Common myeloid progenitor, CD34-positive (primary cell): ENCODE data around the gene SULT4A1.

ENCODE experiments used
- CTCF ChIA-PET: fragments of 350-600 bp; sonication (Branson Sonifier 250); formaldehyde crosslinking; loops from one replicate; lab custom pipeline; 2021; ENCODE audit warnings: antibody characterized with exemption; lab: Charles Lee
- POLR2A ChIA-PET: fragments of 350-600 bp; sonication (Branson Sonifier 250); formaldehyde crosslinking; loops from one replicate; lab custom pipeline; 2021; ENCODE audit warnings: antibody characterized with exemption; lab: Charles Lee
- DNase-seq, 3 donors: peaks; one replicate each; pipeline versions ENCODE4 v3.0.0 to v3.0.0-alpha.2; 2013
- H3K27ac ChIP-seq, 2 experiments: 1 replicate in 1 of 2; 2 replicates in 1 of 2; pipeline ENCODE4 v1.7.0; 2013; ENCODE audit warnings: inconsistent platforms in 2 of 2, low read length in 2 of 2, mild to moderate bottlenecking in 2 of 2, low read depth in 1 of 2, moderate library complexity in 1 of 2; ENCODE audit not compliant: severe bottlenecking in 2 of 2, insufficient read depth in 1 of 2, poor library complexity in 1 of 2
- H3K27me3 ChIP-seq, 5 experiments: replicated peaks in 2 of 5; 1 replicate in 3 of 5; 2 replicates in 2 of 5; pipeline versions ENCODE4 v1.6.1 to v1.7.0; 2013; ENCODE audit warnings: low read length in 4 of 5, mild to moderate bottlenecking in 2 of 5, moderate library complexity in 2 of 5, inconsistent platforms in 1 of 5; ENCODE audit not compliant: insufficient read depth in 5 of 5, control insufficient read depth in 4 of 5
- H3K36me3 ChIP-seq, 4 experiments: 1 replicate in 2 of 4; 2 replicates in 2 of 4; pipeline versions ENCODE4 v1.6.1 to v1.7.0; 2013; ENCODE audit warnings: low read length in 3 of 4, control low read depth in 1 of 4, mild to moderate bottlenecking in 1 of 4; ENCODE audit not compliant: control insufficient read depth in 4 of 4, insufficient read depth in 4 of 4
- H3K4me1 ChIP-seq, 4 experiments: 1 replicate in 3 of 4; 2 replicates in 1 of 4; pipeline versions ENCODE4 v1.6.1 to v1.7.1; 2013; ENCODE audit warnings: low read length in 3 of 4, mild to moderate bottlenecking in 3 of 4, control low read depth in 1 of 4, inconsistent platforms in 1 of 4, moderate library complexity in 1 of 4; ENCODE audit not compliant: control insufficient read depth in 4 of 4, insufficient read depth in 4 of 4; ENCODE audit errors: control extremely low read depth in 1 of 4
- H3K4me3 ChIP-seq, 7 experiments: 1 replicate in 4 of 7; 2 replicates in 3 of 7; pipeline versions ENCODE4 v1.5.1 to v1.7.0; 2013; ENCODE audit warnings: mild to moderate bottlenecking in 7 of 7, low read length in 6 of 7, moderate library complexity in 6 of 7, inconsistent platforms in 2 of 7, low read depth in 2 of 7, control low read depth in 1 of 7; ENCODE audit not compliant: insufficient read depth in 4 of 7, control insufficient read depth in 1 of 7; ENCODE audit errors: extremely low read depth in 1 of 7
- H3K9me3 ChIP-seq, 5 experiments: 1 replicate in 4 of 5; 2 replicates in 1 of 5; pipeline versions ENCODE4 v1.6.1 to v1.7.1; 2013; ENCODE audit warnings: low read length in 4 of 5, mild to moderate bottlenecking in 2 of 5, inconsistent platforms in 1 of 5, low read depth in 1 of 5, moderate library complexity in 1 of 5; ENCODE audit not compliant: control insufficient read depth in 4 of 5, insufficient read depth in 2 of 5; ENCODE audit errors: control extremely low read depth in 1 of 5
- WGBS: methylation state at CpG from one replicate; pipeline ENCODE4 v1.1.5; 2013; ENCODE audit not compliant: insufficient coverage; 5-methylcytosine and 5-hydroxymethylcytosine counted together

The SULT4A1 gene

GRCh38 chr22:43828998-43829782 lies 33.1 kb downstream of the SULT4A1 start:
- DNase-seq, result no peak
- 83% methylated on average over 19 of the region's 20 CpGs for WGBS

GRCh38 chr22:43828725-43828997 lies 33.7 kb downstream of the SULT4A1 start:
- 98% methylated on average over 6 of the region's 6 CpGs for WGBS
- Histone ChIP-seq H3K4me1 (no peaks in the 10 kb centered on the region), H3K36me3 (no peaks in the 10 kb centered on the region), H3K4me3 (no peak overlapping the region), H3K27ac (no peak overlapping the region), H3K9me3 (no peaks in the 10 kb centered on the region), H3K27me3 (peaks cover 0 to 7% (median 2%) of the 10 kb centered on the region in 5 experiments)
- ChIA-PET CTCF (no interaction called here), POLR2A (no interaction called here)
- no peak for DNase-seq

More at GRCh38 chr22:43828998-43829782, 33.1 kb downstream of the SULT4A1 start:
- Histone ChIP-seq H3K27ac (no peak overlapping the region), H3K9me3 (no peaks in the 10 kb centered on the region), H3K27me3 (peaks cover 0 to 12% (median 2%) of the 10 kb centered on the region in 5 experiments), H3K36me3 (no peaks in the 10 kb centered on the region), H3K4me3 (no peak overlapping the region), H3K4me1 (no peaks in the 10 kb centered on the region)
- POLR2A ChIA-PET, result no interaction called here
- CTCF ChIA-PET, result no interaction called here

- Histone ChIP-seq H3K36me3 (no peaks in the 10 kb centered on the region), H3K27ac (no peak overlapping the region), H3K9me3 (no peaks in the 10 kb centered on the region), H3K4me1 (no peaks in the 10 kb centered on the region), H3K27me3 (peaks cover 0 to 3% (median 2%) of the 10 kb centered on the region in 5 experiments), H3K4me3 (no peak overlapping the region)
- WGBS, result 98% methylated on average over 13 of the region's 16 CpGs
- no peak for DNase-seq
- ChIA-PET POLR2A (no interaction called here), CTCF (interaction anchor here (1.2 to 1.4 kb wide), 2 partner anchors 10 kb away, joined by 3 to 4 read pairs; no protein-coding TSS in a partner anchor)
Measured at GRCh38 chr22:43827926-43828724, 34.2 kb downstream of the SULT4A1 start.

- Histone ChIP-seq H3K27ac (no peak overlapping the region), H3K9me3 (no peaks in the 10 kb centered on the region), H3K4me1 (no peaks in the 10 kb centered on the region), H3K36me3 (no peaks in the 10 kb centered on the region), H3K4me3 (no peak overlapping the region), H3K27me3 (peaks cover 0 to 7% (median 2%) of the 10 kb centered on the region in 5 experiments)
- ChIA-PET CTCF (interaction anchor here (0.7 to 1.4 kb wide), 3 partner anchors 10 to 58 kb away, joined by 3 to 7 read pairs (median 4); no protein-coding TSS in a partner anchor), POLR2A (no interaction called here)
- no peak for DNase-seq
- 95% methylated on average over 8 of the region's 13 CpGs for WGBS
Measured at GRCh38 chr22:43827003-43827735, 35.1 kb downstream of the SULT4A1 start.

- CTCF ChIA-PET, result interaction anchor here (0.7 to 1.4 kb wide), 3 partner anchors 9 to 59 kb away, joined by 3 to 7 read pairs (median 4); no protein-coding TSS in a partner anchor
- peaks cover 0 to 14% (median 2%) of the 10 kb centered on the region in 5 experiments for H3K27me3 ChIP-seq
- H3K27ac ChIP-seq, result no peak overlapping the region
- WGBS, result 86% methylated on average over 14 of the region's 16 CpGs
- DNase-seq, result peak in 1 of 3 donors; percentile 6
- POLR2A ChIA-PET, result no interaction called here
- no peaks in the 10 kb centered on the region for H3K4me1 ChIP-seq
- no peaks in the 10 kb centered on the region for H3K36me3 ChIP-seq
- no peaks in the 10 kb centered on the region for H3K9me3 ChIP-seq
- H3K4me3 ChIP-seq, result no peak overlapping the region
Measured at GRCh38 chr22:43826142-43827002, 35.9 kb downstream of the SULT4A1 start.

DNA sequence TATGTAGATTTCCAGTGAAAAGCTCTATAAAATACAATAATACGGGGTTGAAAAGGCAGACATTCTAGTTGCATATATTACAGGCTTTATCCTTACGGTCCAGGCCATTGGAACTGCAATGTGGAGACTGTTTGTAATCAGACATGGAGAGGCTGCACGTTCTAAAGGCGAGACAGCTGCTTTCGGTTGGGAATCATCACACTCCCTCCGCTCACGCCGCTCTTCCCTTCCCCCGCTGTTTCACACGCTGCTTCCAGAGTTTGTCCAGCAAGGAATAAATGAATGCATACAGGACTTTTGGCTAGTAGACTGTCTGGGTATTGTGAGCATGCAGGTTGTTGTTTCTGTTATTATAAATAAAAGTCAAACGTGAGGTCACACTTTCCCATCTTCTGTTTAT lies 36.7 kb downstream of the SULT4A1 start:
- no peaks in the 10 kb centered on the region for H3K36me3 ChIP-seq
- no peak for DNase-seq
- H3K4me1 ChIP-seq, result no peaks in the 10 kb centered on the region
- CTCF ChIA-PET, result no interaction called here
- POLR2A ChIA-PET, result no interaction called here
- WGBS, result 97% methylated on average over 7 of the region's 11 CpGs
- H3K27ac ChIP-seq, result no peak overlapping the region
- H3K27me3 ChIP-seq, result peaks cover 0 to 19% (median 2%) of the 10 kb centered on the region in 5 experiments
- H3K9me3 ChIP-seq, result no peaks in the 10 kb centered on the region
- no peak overlapping the region for H3K4me3 ChIP-seq
